Activated T-cell treated with anti-CD3 and anti-CD28 coated beads for 48 hours (primary cell): ENCODE measurements around the gene HJURP.

Experiments used
- DNase-seq: peaks from one replicate; pipeline ENCODE4 v3.0.0-alpha.2; 2020; ENCODE audit warnings: low read depth

The HJURP gene

DNA sequence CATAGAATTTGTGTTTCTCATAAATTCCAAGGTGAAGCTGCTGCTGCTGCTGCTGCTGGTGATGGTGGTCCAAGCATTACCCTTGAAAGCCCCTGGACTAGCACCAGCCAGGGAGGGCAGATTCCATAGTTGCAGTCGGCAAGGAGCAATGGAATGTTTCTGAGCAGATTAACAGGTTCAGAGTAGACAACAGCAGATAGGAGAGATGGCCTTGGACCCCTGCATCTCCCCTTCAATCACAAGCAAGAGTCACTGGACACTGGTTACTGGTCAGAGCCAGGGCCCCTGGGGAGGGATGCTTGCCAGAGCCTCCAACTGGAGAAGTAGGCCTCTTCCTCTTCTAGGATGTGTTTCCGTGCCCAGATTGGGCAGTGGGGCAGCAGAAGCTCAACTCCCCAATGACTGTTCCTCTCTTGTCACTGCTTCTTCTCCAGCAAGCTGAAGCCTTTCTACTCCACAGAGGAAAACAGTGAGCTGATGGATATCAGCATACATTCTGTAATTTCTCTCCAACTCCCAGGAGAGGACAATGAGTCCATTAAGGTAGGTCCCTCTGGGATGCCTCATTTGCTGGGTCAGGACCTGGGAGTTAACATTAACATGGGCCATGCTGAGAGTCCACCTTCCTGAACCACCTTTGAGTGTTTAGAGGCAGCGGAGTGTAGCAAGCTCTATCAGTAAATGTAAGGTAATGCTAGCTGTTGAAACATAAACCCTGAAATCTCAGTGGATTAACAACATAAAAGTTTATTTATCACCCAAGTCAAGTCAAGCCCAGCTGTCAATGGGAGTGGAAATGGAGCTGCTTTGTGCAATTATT lies 40.9 kb downstream of the HJURP start:
- no peak for DNase-seq

- DNase-seq, result no peak
These were observed 42.6 kb downstream of the HJURP start for GRCh38 chr2:233811732-233812131.

GRCh38 chr2:233811087-233811486 lies 43.2 kb downstream of the HJURP start:
- no peak for DNase-seq

- DNase-seq, result no peak
These were observed 44.0 kb downstream of the HJURP start for GRCh38 chr2:233810385-233810784.

DNA sequence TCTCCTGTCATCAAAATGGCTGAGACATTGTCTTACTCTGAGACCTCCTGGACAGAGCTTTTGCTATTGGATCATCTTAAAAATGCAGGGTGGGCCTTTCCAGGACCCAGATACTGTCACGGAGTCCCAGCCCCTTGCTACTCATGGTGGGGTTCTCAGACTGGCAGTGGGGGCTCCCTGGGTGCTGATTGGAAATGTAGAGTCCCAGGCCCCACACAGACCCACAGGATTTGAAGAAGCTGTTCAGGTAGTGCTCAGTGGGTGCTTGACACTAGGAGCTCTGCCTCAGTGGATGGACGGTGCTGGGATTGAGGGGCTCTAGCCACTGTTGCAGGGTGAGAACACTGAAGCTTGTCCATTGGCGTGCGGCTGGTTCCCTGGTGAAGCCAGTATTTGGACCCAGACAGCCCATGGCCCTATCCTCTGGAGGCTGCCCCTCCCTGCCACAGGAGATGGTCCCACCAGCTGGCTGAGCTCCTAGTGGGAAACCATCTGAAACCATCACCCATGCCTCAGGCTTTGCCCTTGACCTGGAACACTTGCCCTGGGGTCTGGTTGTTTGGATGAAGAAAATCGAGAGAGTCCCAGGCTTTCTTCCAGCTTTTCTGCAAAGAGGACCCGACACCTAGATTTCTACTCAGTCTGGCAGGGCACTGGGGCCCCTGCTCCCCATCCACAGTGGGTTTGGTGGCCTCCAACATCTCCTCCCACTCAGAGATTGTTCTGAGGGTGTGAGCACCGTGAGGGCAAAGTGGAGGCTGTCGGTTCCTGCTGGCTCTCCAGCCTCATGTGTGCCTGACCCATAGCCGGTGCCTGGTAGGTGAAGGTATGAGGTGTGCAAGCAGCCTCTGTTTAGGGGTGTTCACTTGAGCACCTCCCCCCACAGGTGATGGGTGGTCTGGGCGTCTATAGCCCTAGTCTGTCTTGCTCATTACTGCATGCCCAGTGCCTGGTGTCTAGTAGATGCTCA lies 46.1 kb downstream of the HJURP start:
- DNase-seq, result no peak

DNA sequence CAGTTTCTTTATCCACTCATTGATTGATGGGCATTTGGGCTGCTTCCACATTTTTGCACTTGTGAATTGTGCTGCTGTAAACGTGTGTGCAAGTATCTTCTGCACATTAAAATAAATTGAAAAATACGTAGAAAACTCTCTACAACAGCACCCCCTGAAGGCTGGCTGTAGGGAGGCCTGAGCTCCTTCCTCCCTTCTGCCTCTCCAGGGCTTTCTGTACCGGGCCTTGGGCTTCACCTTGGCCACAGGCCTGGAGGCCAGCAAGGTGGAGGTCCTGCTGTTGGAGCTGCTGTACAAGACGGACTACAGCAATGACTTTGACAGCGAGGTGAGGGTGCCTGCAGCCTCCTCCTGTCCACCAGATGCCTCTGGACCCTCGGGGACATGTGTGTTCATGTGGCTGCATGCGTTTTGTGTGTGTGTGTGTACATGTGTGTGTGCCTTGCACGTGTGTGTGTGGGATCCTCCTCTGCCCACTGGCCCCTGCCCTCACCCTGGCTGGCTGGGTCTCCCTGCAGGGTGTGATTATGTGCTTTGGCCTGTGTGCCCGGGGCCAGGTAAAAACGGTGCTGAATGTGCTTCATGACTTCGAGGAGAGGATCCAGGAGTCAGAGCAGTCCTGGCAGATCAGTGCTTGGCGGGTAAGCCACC lies 47.0 kb downstream of the HJURP start:
- no peak for DNase-seq

GRCh38 chr2:233803994-233804393 lies 50.3 kb downstream of the HJURP start:
- no peak for DNase-seq

DNA sequence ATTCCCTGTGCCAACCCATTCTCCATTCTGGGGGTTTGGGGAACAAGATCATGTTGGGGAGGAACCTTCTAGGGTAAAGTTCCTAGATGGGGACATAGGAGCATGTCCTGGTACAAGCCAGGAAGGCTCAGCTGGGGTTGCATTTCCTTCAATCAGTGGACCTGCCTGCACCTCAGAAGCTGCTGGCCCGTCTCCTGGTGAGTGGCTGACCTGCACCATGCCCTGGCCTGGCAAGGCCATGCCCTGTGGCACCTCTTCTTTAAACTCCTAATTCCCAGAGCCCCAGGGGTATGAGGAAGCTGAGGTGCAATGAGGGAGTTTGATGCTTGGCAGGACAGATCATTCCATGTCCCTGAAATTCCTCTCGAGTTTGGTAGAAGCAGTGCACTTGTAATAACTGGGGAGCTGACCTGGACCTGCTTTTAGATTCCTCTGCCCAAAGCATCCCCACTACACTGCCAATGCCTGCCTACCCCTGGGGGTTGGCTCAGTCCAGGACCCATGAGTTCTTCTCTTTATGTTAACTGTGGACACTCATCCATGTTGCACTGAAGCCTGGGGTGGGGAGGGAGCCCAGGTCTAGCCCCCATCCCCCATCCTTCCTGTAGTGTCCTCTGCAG lies 50.9 kb downstream of the HJURP start:
- DNase-seq, result no peak

DNA sequence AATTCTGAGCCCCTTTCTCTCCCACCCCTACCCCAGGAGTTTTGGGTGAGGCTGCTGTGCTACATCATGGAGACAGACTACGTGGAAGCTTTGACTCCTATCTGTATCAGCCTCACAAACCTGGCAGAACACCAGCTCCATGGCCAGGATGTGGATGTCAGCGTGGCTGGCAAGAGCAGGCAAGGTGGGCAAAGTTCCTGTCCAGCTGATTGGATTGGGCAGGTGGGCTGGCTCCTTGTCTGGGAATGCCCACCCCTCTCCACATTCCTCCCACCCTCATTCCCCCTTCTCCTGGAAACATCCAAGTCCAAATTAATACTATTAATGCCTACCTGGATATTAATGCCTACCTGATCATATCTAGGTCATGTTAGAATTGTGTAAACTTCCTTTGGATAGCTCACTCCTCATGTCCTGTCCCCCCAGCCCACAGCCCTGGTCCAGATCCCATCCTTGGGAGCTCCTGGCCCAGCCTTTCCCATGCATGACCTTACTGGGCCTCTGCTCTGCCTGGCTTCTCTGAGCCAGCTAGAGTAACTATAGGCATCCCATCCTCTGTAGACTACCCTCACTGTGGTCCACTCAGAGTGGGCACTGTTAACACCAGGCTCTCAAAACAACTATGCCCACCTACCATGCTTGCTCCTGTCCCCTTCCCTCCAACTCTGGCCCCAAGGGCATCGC lies 52.1 kb downstream of the HJURP start:
- DNase-seq, result no peak

DNA sequence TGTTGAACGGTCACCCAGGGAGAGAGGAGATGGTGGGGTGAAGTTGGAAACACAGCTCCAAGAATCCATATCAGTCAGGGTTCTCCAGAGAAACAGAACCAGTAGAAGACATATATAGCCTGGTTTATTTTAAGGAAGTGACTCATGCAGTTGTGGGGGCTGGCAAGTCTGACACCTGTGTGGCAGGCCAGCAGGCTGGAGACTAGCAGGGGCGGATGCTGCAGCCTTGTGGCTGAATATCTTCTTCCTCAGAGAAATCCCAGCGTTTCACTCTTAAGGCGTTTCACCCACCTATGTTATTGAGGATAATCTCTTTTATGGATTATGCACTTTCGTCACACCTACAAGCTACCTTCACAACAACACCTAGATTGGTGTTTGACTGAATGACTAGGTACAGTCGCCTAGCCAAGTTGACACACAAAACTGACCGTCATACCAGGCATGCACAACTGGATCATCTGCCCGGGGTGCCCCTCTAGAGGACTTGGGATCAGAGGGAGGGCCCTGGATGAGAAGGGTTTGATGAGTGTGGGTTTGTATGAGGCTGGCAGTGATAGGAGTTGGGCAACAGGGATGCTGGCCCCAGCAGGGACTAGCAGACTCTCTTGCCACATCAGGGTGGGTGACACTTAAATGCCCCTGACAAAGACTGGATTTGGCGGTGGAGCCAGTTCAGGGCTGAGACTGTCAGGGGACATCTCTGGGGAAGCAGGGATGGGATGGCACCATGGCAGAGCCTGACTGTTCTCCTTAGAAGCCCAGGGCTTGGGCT lies 52.8 kb downstream of the HJURP start:
- no peak for DNase-seq

DNA sequence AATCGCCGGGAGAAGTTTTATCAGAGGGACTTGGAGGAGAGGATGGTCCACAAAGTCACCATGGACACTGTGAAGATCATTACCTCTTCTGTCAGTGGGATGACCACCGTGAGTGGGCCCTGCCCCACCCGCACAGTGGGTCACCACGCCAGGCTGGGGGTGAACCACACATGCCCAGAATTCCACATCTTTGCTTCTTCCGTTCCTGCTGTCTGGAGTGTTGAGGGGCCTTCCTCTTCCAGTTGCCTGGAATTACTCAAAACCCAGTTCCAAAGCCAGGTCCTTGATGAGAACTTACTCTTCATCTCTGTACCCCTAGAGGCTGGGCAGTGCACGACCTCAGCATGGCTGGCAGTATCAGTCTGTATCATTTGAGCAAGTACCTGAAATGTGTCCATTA lies 54.1 kb downstream of the HJURP start:
- DNase-seq, result no peak

DNA sequence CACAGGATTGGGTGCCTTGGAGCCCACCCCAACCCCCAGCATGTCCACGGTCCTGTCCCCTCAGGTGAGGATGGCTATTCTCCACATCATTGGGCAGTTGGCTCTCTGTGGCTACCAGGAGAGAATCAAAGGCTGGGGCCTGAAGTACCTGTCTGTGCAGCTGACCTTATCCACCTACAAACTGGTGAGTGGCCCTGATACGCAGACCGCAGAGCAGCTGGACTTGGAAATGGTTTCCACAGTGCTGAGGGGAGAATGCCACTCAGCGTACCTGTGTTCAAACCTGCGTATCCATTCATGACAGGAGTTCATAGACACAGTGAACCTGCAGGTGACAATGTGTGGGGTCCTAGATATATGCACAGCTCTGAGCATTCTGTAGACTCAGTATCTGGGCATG lies 54.6 kb downstream of the HJURP start:
- no peak for DNase-seq

DNA sequence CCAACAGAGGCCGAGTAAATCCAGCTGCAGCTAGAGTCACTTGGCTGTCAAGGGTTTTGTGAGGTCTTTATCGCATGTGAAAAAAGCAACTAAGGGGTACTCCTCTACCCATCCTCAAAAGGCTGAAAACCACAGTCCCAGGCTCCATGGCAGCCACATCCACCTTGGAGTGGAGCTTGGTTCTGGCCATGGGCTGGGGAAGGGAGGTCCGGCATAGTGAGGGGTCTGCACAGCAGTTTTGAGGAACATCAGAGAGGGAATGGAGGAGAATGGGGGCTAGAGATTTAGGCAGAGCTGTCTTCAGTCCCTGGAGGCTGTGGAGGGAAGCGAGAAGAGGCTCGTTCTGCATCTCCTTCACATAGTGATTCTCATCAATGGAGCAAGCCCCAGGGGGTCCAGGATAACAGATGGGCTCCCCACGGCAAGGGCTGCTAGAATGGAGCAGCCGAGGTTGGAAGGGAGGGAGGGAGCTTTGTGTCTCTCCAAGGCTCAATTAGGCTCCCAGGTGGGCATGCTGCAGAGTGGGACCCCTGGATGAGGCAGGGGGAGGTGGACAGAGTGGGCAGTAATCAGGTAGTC lies 55.2 kb downstream of the HJURP start:
- no peak for DNase-seq

GRCh38 chr2:233798335-233799086 lies 55.8 kb downstream of the HJURP start:
- DNase-seq, result no peak

DNA sequence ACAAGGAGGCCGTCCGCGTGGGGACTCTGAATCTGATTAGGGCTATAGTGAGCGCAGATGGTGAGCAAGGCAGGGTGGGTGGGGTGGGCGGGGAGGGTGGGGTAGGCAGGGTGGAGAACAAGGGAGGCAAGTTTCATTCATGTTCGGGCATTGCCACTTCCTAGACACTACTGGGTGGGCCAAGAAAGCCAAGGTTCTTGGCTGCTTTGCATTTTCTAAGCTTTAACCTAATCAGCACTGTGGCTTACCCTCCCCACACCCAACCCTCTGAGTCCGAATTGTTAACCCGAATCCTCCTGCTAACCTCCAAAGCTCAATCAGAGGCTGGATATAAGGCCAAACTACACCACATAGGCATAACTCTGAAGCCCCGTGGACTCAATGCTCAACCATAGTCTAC lies 58.1 kb downstream of the HJURP start:
- no peak for DNase-seq

DNA sequence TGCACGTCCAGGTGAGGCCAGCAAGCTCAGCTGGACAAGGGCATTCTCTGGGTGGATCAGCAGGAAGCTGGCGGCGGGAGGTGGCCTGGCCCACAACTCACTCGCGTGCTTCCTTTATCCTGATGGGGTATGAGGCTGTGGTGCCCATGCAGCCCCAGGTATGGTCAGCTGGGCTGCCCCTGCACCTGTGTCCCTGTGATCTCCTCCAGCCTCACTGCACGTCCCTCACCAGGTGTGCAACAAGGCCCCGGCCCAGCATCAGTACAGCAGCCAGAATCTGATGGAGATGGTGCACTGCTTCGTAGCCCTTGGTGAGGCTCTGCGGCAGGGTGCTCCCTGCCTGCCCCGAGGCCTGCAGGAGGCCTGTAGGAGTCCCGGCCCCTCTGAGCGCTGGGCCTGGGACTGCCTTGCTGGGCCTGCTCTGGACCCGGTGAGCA lies 58.6 kb downstream of the HJURP start:
- no peak for DNase-seq

GRCh38 chr2:233794128-233794658 lies 60.1 kb downstream of the HJURP start:
- no peak for DNase-seq

GRCh38 chr2:233793465-233794127 lies 60.7 kb downstream of the HJURP start:
- no peak for DNase-seq

DNA sequence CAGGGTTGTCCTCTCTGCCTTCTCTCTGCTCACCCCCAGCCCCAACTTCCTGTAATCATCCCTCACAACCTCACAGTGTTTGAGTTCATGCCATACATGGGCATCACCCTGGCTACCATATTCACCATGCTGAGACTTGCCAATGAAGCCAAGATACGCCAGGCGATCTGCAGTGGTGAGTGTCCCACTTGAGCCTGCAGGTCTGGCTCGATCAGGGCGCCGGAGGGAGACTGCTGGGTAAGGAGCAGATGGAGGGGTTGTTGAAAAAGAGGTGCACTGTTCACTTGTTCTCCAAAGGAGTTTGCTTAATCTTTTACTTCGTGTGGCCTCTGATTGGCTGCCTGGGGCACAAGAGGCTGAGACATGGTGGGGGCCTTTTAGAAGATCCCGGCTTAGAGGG lies 61.6 kb downstream of the HJURP start:
- DNase-seq, result no peak
